CD14-positive monocyte (primary cell): ENCODE measurements around the gene CLTCL1. TPM values are rescaled to one million over a fixed set of nuclear protein-coding genes. Genes with fewer than 3 reads are reported as not detected.

ENCODE experiments used
- DNase-seq, 3 donors: peaks; one replicate each; pipeline ENCODE4 v3.0.0-alpha.2; 2011 to 2022
- H2AFZ ChIP-seq: 2 replicates; pipeline ENCODE4 v1.6.0; 2012; ENCODE audit warnings: mild to moderate bottlenecking, low read depth, low read length, inconsistent platforms; ENCODE audit not compliant: insufficient read depth, poor library complexity, severe bottlenecking
- H3K27ac ChIP-seq, 2 donors: 1 replicate in 1 of 2; 2 replicates in 1 of 2; pipeline ENCODE4 v1.5.1; 2012 to 2013; ENCODE audit warnings: low read length in 2 of 2, control low read depth in 1 of 2, inconsistent platforms in 1 of 2, low read depth in 1 of 2, mild to moderate bottlenecking in 1 of 2
- H3K27me3 ChIP-seq, 2 donors: one replicate each; pipeline versions ENCODE4 v1.6.0 to v1.6.1; 2011 to 2013; ENCODE audit warnings: low read length in 2 of 2; ENCODE audit not compliant: control insufficient read depth in 2 of 2, insufficient read depth in 2 of 2
- H3K36me3 ChIP-seq, 2 donors: replicated peaks in 1 of 2; 1 replicate in 1 of 2; 2 replicates in 1 of 2; pipeline versions ENCODE4 v1.5.1 to v1.6.1; 2012 to 2013; ENCODE audit warnings: low read length in 2 of 2, control low read depth in 1 of 2, inconsistent platforms in 1 of 2, mild to moderate bottlenecking in 1 of 2; ENCODE audit not compliant: insufficient read depth in 2 of 2, control insufficient read depth in 1 of 2
- H3K4me1 ChIP-seq, 2 donors: 1 replicate in 1 of 2; 2 replicates in 1 of 2; pipeline versions ENCODE4 v1.5.1 to v1.6.1; 2012 to 2013; ENCODE audit warnings: low read length in 2 of 2, control low read depth in 1 of 2, inconsistent platforms in 1 of 2, mild to moderate bottlenecking in 1 of 2, moderate library complexity in 1 of 2; ENCODE audit not compliant: insufficient read depth in 2 of 2, control insufficient read depth in 1 of 2
- H3K4me2 ChIP-seq: replicated peaks from 2 replicates; pipeline ENCODE3; 2012; ENCODE audit warnings: low read length, moderate library complexity, mild to moderate bottlenecking; ENCODE audit not compliant: poor library complexity, severe bottlenecking; ENCODE audit errors: extremely low read depth
- H3K4me3 ChIP-seq, 3 experiments: fragments of 200-600 bp in 1 of 3; sonication (generic) in 1 of 3; replicated peaks in 1 of 3; 1 replicate in 2 of 3; 2 replicates in 1 of 3; pipeline ENCODE4 v1.5.1; 2011 to 2013; ENCODE audit warnings: low read length in 3 of 3, mild to moderate bottlenecking in 3 of 3, control low read depth in 2 of 3, low read depth in 2 of 3, inconsistent platforms in 1 of 3, moderate library complexity in 1 of 3
- H3K79me2 ChIP-seq: 2 replicates; pipeline ENCODE4 v1.6.0; 2012; ENCODE audit warnings: mild to moderate bottlenecking, control low read depth, inconsistent platforms, low read length, moderate library complexity; ENCODE audit not compliant: insufficient read depth
- H3K9ac ChIP-seq: 2 replicates; pipeline ENCODE4 v1.6.0; 2017; ENCODE audit warnings: low read length, mild to moderate bottlenecking; ENCODE audit not compliant: insufficient read depth, poor library complexity, severe bottlenecking
- H3K9me3 ChIP-seq, 2 donors: replicated peaks in 1 of 2; 1 replicate in 1 of 2; 2 replicates in 1 of 2; pipeline versions ENCODE4 v1.5.1 to v1.6.1; 2012 to 2013; ENCODE audit warnings: low read length in 2 of 2, control low read depth in 1 of 2; ENCODE audit not compliant: control insufficient read depth in 1 of 2, insufficient read depth in 1 of 2
- H4K20me1 ChIP-seq: 2 replicates; pipeline ENCODE4 v1.6.0; 2012; ENCODE audit warnings: mild to moderate bottlenecking, low read length, control low read depth, moderate library complexity; ENCODE audit not compliant: insufficient read depth
- H3K27ac Mint-ChIP-seq, 7 donors: one replicate each; pipeline ENCODE4 v1.8.0; 2020; ENCODE audit warnings: mild to moderate bottlenecking in 7 of 7, mixed read lengths in 7 of 7, moderate library complexity in 6 of 7, inconsistent platforms in 2 of 7
- H3K27me3 Mint-ChIP-seq, 3 donors: one replicate each; pipeline ENCODE4 v1.8.0; 2021 to 2022; ENCODE audit warnings: low read depth in 3 of 3, mild to moderate bottlenecking in 3 of 3, mixed read lengths in 3 of 3, moderate library complexity in 3 of 3, inconsistent platforms in 1 of 3
- H3K36me3 Mint-ChIP-seq, 2 donors: one replicate each; pipeline ENCODE4 v1.8.0; 2020; ENCODE audit warnings: mixed read lengths in 2 of 2, inconsistent platforms in 1 of 2, mild to moderate bottlenecking in 1 of 2
- H3K4me1 Mint-ChIP-seq: one replicate; pipeline ENCODE4 v1.8.0; 2020; ENCODE audit warnings: mild to moderate bottlenecking, mixed read lengths
- H3K4me3 Mint-ChIP-seq, 2 donors: one replicate each; pipeline ENCODE4 v1.8.0; 2020; ENCODE audit warnings: mild to moderate bottlenecking in 2 of 2, mixed read lengths in 2 of 2, moderate library complexity in 1 of 2
- H3K9me3 Mint-ChIP-seq, 7 donors: one replicate each; pipeline ENCODE4 v1.8.0; 2020 to 2022; ENCODE audit warnings: mixed read lengths in 7 of 7, mild to moderate bottlenecking in 6 of 7, moderate library complexity in 6 of 7, inconsistent platforms in 2 of 7
- CTCF ChIP-seq: fragments of 200-600 bp; IDR thresholded peaks from one replicate; pipeline ENCODE4 v1.8.0; 2022; ENCODE audit warnings: antibody characterized with exemption, mild to moderate bottlenecking
- WGBS: methylation state at CpG from one replicate; pipeline ENCODE4 v1.1.5; 2013; ENCODE audit warnings: missing lambda C conversion rate; ENCODE audit not compliant: insufficient coverage; 5-methylcytosine and 5-hydroxymethylcytosine counted together
- intact Hi-C, 2 donors: fragments of 100-400 bp; cut with micrococcal nuclease; formaldehyde crosslinking; loops; one replicate each; pipeline versions ENCODE4 v1.15.0 to v1.15.1; 2023
- polyA plus RNA-seq, 3 donors: library from polyadenylated mRNA; depleted of rRNA in 1 of 3; unstranded in 2 of 3; stranded (reverse) in 1 of 3; fragments of 300-500 nt in 2 of 3; fragments of >200 nt in 1 of 3; fragmentation: Illumina TruSeq in 2 of 3; gene quantifications; 1 replicate in 2 of 3; 2 replicates in 1 of 3; pipeline ENCODE4 v1.2.3, GENCODE V29; 2012 to 2021

The CLTCL1 gene
- polyA plus RNA-seq, 3 donors: 5.1 to 17.0 (median 6.1) TPM

DNA sequence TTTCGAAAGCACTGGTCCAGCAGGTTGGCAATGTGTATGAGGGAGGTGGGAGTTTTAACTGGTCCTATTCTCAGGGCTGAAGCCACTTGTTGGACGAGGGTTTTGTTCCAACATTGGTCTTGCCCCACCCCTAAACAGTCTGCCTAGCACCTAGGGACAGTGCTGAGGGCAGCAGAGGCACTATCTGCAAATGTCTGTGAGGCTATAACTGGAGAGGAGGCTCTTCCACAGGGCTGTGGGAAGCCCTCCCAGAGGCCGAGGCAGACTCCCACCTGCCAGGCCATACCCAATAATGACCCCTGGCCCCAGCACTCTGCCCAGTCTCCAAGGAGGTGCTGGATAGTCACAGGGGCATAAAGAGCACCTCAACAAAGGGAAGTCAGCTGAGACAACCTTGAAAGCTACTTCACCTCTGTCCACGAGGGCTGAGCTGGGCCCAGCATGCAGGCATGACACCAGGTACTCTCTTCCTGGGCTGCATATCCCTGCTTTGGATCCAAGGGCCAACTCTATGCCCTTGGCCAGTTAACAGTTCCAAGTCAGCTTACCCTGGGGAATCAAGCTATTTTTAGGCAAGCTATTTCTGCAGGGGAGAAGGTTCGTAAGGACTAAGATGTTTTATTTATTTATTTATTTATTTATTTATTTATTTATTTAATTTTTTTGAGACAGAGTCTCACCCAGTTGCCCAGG lies 72.8 kb downstream of the CLTCL1 start:
- no peak for TF ChIP-seq CTCF
- Mint-ChIP-seq H3K27ac (no peak overlapping the region), H3K27me3 (no peaks in the 10 kb centered on the region), H3K4me3 (no peak overlapping the region), H3K9me3 (no peaks in the 10 kb centered on the region), H3K36me3 (peaks cover 76 to 91% of the 10 kb centered on the region in 2 donors), H3K4me1 (no peaks in the 10 kb centered on the region)
- no peaks in the 10 kb centered on the region for H4K20me1 ChIP-seq
- H3K4me1 ChIP-seq: no peaks in the 10 kb centered on the region
- DNase-seq: no peak
- peaks cover 78 to 93% of the 10 kb centered on the region in 2 donors for H3K36me3 ChIP-seq
- H3K9me3 ChIP-seq: no peaks in the 10 kb centered on the region
- no peak overlapping the region for H3K9ac ChIP-seq
- H2AFZ ChIP-seq: no peak overlapping the region
- WGBS: 83% methylated on average over 3 of the region's 5 CpGs
- no peak overlapping the region for H3K27ac ChIP-seq
- intact Hi-C loops: no loop called here
- no peak overlapping the region for H3K4me3 ChIP-seq
- H3K27me3 ChIP-seq: no peaks in the 10 kb centered on the region
- no peaks in the 10 kb centered on the region for H3K79me2 ChIP-seq
- H3K4me2 ChIP-seq: no peak overlapping the region

GRCh38 chr22:19216579-19216978 lies 74.9 kb downstream of the CLTCL1 start:
- H3K4me1 Mint-ChIP-seq: no peaks in the 10 kb centered on the region
- peaks cover 66 to 92% of the 10 kb centered on the region in 2 donors for H3K36me3 ChIP-seq
- no peaks in the 10 kb centered on the region for H3K9me3 Mint-ChIP-seq
- H4K20me1 ChIP-seq: no peaks in the 10 kb centered on the region
- no peaks in the 10 kb centered on the region for H3K9me3 ChIP-seq
- H3K27me3 ChIP-seq: no peaks in the 10 kb centered on the region
- no peak overlapping the region for H3K9ac ChIP-seq
- WGBS: 94% methylated on average over 4 of the region's 5 CpGs
- H3K4me2 ChIP-seq: no peak overlapping the region
- H3K79me2 ChIP-seq: no peaks in the 10 kb centered on the region
- H3K27ac ChIP-seq: no peak overlapping the region
- intact Hi-C loops: no loop called here
- H3K4me1 ChIP-seq: no peaks in the 10 kb centered on the region
- H2AFZ ChIP-seq: no peak overlapping the region
- H3K4me3 Mint-ChIP-seq: no peak overlapping the region
- no peak for TF ChIP-seq CTCF
- peaks cover 68 to 87% of the 10 kb centered on the region in 2 donors for H3K36me3 Mint-ChIP-seq
- H3K27ac Mint-ChIP-seq: no peak overlapping the region
- H3K4me3 ChIP-seq: no peak overlapping the region
- DNase-seq: no peak
- H3K27me3 Mint-ChIP-seq: no peaks in the 10 kb centered on the region
